ENCODE data around the gene DRC7.

DRC7 gene

DNA sequence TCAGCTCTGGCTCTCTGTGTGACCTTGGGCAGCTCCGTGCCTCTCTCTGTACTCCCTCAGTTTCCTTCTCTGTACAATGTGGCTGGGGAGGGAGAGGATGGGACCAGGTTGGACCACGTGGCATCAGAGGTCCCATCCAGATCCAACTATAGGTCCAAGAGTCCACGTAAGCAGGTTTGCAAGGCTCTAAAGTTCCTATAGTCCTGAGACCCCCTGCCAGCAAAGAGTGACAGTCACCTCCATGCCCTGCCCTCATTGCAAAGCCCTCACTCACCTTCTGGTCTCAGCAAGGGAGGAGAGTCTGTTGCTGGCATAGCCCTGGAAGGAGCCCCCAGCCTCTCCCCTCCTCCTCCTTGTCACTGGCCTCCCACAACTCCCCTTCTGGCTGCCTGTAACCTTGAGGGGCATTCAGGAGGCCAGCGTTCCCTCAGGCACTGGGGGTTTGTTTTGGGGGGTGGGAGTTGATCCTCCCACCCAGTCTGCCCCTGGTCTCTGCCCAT lies 6.1 kb upstream of the DRC7 start:
- FAIRE-seq: no peak
- DNase-seq (ENCODE audit: extremely low spot score, insufficient read length, low read depth): no peak

DNA sequence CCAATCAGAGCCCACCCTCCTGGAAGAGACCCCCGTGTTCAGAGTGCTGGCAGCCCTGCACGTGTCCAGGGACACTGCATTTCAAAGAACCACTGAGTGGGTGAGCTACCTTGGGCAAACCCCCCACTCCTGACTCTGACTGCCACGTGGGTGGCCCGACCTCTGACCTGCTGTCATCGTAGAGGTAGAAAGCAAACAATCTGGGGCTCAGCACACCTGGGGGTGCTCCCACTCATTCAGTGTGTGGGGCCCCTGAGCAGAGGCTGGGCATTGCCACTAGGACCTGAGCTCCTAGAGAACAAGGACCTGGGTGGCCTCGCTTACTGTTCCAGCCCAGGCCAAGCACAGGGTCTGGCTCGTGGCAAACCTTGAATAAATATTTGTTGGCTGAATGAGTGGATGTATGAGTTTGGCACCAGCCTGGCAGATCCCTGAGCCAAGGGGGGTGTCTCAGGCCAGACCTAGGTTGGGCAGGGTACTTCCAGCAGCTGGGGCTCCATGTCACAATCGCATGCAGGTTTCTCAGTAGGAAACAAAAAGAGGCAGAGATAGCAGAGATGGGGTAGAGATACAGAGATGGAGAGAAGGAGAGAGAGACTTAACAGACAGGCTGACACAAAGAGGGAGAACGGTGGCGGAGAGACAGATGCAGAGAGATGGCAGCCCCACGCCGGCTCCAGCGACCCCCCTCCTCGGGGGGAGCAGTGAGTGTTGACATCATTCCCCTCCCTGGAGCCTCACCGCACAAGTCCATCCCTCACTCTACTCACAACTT lies 5.4 kb upstream of the DRC7 start:
- DNase-seq (ENCODE audit: extremely low spot score, insufficient read length, low read depth) (no peak), FAIRE-seq (no peak)

DNA sequence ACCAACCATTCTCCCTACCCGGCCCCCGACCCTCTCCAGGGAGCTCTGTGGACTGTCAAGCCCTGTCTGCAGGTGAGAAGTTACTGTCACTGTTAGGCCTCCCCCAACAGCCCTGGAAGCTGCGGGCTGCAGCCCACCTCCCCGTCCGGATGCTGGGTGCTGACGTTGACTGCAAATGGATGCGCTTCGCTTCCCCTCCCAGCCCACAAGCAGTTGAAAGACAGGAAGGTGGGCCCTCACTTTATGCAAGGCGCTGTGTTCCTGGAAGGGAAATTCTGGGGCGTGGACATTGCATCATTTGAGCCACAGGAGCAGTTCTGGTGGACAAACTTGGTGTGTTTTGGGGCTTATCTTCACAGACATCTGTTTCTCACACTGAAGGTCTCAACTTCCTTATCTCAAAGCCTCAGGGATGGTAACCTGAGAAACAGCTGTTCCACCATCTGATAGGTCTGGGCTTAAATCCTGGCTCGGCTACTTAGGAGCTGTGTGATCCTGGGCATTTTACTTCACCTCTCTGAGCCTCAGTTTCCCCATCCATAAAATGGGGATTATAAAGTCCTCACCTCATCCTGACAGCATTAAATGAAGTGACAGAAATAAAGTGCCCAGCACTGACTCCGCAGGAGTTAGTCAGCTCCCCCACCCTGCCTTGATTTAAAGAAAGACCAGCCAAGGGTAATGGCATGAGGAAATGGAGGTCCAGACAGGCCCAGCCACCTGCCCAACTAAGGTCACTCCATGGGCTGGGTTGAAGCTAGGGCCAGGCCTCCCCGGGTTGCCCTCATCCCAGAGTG lies 4.6 kb upstream of the DRC7 start:
- peak; percentile 83 for FAIRE-seq

DNA sequence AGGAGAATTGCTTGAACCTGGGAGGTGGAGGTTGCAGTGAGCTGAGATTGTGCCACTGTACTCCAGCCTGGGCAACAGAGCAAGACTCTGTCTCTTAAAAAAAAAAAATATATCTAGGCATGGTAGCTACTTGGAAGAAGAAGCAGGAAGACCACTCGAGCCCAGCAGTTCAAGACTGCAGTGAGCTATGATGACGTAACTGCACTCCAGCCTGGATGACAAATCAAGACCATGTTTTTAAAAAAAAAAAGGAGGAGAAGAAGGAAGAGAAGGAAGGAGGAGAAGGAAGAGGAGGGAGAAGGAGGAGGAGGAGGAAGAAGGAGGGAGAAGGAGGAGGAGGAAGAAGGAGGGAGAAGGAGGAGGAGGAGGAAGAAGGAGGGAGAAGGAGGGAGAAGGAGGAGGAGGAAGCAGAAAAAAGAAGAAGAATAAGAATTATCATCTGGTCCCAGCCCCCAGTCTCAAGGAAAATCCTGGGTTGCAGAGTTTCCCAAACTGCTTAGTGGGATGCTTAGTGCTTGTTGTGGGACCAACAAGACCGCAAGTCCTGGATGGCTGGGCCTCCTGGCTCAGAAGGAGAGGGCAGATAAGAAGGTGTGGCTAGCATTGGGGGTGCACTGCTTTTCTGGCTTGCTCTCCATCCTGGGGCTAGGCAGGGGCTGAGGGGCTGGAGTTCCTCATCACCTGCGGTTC lies 3.7 kb upstream of the DRC7 start:
- DNase-seq (ENCODE audit: extremely low spot score, insufficient read length, low read depth): no peak
- no peak for FAIRE-seq

More for the DNA sequence above, 4.6 kb upstream of the DRC7 start:
- peak; percentile 33 for DNase-seq (ENCODE audit: extremely low spot score, insufficient read length, low read depth)

DNA sequence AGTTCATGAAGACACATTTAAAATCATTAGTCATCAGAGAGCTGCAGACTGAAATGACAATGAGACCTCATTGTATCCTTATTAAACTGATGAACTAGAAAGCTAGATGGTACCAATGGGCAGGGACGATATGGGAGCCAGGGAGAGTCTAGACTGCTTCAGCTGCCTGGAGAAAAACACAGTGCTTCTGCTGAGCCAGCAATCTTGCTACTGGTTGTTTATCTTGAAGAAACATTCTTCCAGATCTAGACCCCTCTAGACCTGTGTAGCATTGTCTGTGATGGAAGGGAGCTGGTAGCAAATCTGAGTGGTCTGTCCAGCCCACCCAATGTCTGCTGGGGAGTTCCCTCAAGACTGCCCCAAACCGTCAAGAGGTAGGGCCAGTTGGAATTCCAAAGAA lies 2.0 kb upstream of the DRC7 start:
- no peak for FAIRE-seq
- no peak for DNase-seq (ENCODE audit: extremely low spot score, insufficient read length, low read depth)

DNA sequence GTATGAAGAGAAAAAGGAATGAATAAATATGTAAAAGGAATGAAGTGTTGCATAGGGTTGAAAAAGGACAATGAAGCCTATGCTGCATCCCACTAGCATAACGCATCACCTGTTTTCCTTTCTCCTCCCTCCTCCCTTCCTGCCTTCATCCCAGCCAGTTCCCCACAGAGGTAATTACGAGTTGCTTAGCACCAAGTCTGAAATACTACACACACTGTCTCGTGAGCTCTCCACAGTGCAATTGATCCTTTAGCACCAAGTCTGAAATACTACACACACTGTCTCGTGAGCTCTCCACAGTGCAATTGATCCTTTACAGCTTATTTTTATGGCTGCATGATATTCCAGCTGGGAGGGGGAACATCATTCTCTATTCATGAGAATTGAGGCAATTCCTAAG lies 1.1 kb upstream of the DRC7 start:
- FAIRE-seq (no peak), DNase-seq (ENCODE audit: extremely low spot score, insufficient read length, low read depth) (no peak)

DNA sequence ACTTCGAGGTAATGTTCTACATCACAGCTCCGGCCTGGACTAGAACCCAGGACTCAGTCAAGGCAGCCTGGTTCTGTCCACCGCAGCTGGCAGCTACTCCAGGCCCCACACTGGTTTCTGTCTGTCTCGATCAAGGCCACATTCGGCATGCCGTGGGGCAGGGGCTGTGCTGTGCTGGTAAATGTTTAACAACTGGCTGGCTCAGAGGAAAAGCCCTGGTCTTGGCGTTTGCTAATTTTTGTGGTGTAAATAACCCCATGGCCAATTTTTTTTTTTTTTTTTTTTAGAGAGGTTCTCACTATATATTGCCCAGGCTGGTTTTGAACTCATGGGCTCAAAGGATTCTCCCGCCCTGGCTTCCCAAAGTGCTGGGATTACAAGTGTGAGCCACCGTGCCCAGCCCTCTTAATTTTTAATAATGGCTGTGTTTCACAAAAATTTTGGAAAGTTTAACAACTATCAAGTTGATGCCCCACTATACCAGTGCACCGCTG lies 328 bp upstream of the DRC7 start:
- no peak for FAIRE-seq
- no peak for DNase-seq (ENCODE audit: extremely low spot score, insufficient read length, low read depth)

DNA sequence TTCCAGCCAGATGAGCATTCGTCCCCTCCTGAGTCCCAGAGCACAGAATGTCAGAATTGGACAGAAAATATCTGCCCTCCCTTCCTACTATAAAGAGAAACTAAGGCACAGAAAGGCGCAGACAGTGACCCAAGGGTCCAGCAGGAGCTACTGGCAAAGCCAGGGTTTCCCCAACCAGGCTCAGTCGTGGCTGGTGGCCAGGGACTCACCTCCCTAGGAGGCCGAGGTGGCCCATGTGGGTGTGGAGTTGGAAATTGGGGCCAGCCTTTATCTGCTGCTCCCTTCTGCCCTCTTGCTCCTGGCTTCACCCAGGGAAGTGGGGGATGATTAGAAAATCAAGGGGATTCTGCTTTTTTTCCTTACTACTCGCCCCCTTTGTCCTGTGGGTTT lies 1.1 kb downstream of the DRC7 start:
- no peak for FAIRE-seq

DNA sequence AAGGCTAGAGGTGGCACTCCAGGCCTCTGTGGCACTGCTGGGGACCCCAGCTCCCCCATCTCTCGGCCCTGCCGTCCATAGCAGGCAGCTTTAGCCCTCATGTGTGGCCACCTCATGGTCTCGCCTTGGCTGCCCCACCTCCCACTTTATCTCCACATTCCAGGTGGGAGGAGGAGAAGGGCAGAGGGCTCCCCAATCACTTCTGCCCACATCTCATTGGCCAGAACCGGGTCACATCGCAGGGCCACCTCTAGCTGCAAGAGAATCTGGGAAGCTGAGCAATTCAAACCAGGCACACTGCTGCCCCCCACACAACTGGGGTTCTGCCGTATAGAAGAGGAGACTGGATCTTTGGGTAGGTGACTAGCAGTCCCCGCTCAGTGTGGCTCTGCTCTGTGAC lies 1.6 kb downstream of the DRC7 start:
- FAIRE-seq: no peak

More for the DNA sequence above, 1.1 kb downstream of the DRC7 start:
- no peak for DNase-seq (ENCODE audit: extremely low spot score, insufficient read length, low read depth)

DNA sequence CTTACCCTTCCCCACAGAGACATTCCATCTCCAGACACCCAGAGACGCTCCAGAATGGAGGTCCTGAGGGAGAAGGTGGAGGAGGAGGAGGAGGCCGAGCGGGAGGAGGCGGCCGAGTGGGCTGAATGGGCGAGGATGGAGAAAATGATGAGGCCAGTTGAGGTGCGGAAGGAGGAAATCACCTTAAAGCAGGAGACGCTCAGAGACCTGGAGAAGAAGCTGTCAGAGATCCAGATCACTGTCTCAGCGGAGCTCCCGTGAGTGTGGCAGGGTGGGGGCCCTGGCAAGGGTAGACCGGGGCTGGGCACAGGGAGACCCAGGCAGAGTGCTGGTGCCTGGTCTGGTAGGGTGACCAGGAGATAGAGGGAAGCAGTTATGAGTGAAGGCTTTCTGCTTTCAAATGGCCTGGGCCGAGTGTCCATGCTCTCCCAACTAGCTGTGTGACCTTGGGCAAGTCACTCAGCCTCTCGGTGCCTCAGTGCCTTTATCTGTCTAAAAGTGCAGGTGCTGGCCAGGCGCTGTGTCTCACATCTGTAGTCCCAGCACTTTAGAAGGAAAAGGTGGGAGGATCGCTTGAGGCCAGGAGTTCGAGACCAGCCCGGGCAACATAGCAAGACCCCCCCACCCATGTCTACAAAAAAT lies 3.4 kb downstream of the DRC7 start:
- DNase-seq (ENCODE audit: extremely low spot score, insufficient read length, low read depth) (no peak), FAIRE-seq (no peak)

More for the DNA sequence above, 1.6 kb downstream of the DRC7 start:
- no peak for DNase-seq (ENCODE audit: extremely low spot score, insufficient read length, low read depth)

DNA sequence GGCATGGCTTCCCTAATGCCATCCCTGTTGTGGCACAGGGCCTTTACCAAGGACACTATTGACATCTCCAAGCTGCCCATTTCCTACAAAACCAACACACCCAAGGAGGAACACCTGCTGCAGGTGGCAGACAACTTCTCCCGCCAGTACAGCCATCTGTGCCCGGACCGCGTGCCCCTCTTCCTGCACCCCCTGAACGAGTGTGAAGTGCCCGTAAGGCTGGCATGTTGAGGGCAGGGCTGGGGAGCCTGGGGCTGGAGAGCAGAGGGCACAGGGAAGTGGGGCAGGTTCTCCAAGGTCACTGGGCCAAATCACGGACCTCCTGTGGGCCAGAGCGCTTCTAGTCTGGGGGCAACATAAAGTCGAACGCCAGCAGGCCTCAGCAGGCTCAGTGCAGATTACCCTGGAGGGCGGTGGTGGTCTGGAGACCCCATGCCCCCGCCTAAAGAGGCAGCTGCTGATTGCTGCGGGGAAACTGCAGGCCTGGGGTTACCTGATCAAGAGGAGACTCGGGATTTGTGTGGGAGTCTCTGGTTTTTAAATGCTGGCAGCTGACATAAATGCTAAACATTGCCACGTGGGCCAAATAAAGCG lies 4.3 kb downstream of the DRC7 start:
- DNase-seq (ENCODE audit: extremely low spot score, insufficient read length, low read depth) (no peak), FAIRE-seq (no peak)

DNA sequence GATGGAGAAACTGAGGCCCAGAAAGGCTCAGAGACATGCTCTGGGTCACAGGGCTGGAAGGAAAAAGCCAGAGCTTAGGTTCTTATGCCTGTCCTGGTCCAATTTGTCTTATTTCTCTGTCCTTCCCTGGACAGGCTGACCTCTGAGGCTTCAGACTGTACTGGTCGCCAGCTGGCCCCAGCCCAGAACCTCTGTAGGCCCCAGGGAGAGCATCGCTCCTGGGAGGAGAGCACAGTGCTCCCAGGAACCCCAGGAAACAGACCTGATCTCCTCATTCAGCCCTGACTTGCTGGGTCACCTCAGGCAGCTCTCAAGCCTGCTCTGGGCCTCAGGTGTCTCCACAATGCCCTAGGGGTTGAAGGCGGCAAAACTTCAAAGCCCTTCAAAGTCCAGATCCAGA lies 4.9 kb downstream of the DRC7 start:
- FAIRE-seq (no peak), DNase-seq (ENCODE audit: extremely low spot score, insufficient read length, low read depth) (no peak)

DNA sequence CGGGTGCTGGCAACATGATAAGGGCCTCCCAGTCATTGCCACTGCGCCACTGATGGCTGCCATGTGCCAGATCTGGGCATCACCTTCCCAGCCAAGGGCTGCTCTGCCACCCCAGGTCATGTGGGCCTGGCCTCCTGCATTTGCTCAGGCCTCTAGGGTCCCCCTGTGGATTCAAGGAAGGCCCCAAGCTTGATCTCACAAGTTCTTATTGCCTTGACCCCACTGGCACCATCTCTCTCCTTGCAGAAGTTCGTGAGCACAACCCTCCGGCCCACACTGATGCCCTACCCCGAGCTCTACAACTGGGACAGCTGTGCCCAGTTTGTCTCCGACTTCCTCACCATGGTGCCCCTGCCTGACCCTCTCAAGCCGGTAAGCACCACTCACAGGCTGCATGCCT lies 5.3 kb downstream of the DRC7 start:
- FAIRE-seq (no peak), DNase-seq (ENCODE audit: extremely low spot score, insufficient read length, low read depth) (no peak)

DNA sequence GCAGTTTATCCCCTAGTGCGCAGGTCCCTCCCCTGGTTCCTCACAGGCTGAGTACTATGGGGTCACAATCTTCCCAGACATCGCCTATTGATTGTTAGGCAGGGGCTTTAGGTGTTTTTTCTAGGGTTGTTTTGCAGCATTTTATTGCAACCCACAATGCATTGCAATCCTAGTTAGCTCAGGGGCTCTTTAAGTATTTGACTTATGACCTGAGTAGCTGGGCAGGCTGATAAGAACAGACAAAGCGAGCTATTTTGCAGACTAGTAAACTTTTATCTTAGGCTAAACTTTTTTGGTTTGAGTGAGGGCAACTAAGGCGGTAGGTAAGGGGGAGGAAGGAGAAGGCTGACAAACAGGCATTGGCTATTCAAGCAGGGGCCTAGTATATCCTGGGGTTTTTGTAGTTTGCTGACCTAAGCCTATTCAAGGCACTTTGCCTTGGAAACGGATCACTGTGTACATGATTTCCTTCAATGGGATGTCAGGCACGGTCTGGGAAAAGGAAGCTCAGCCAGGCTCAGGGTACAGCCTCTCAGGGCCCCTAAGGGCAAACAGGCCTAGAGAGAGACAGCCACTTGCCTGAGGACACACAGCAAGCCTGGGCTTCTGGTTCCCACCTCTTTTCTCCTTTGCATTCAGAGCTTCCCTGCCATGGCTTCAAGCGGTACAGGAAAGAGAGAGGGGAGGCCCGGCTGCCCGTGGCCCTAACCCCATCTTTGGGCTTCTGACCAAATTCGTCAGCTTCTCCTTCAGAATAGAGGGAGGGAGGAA lies 6.4 kb downstream of the DRC7 start:
- FAIRE-seq (no peak), DNase-seq (ENCODE audit: extremely low spot score, insufficient read length, low read depth) (no peak)

DNA sequence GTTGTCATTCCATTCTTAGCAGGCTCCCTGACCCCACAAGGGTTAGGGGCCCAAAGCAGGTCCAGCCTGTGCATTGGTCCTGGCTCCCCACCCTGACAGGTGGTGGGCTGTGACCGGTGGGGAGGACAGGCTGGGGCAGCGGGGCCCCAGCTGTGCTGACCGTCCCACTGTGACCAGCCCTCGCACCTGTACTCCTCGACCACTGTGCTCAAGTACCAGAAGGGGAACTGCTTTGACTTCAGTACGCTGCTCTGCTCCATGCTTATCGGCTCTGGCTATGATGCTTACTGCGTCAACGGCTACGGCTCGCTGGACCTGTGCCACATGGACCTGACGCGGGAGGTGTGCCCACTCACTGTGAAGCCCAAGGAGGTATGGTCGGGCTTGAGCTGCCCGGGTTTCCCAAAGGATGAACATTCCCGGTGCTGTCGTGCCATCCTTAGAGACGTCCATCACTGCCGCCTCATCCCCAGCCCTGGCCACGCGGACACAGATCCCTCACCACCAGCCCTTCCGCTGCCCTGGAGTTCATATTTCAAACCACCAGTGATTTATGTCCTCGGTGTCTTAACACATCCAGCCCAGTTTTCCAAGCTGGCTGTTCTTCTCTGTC lies 7.3 kb downstream of the DRC7 start:
- no peak for DNase-seq (ENCODE audit: extremely low spot score, insufficient read length, low read depth)
- FAIRE-seq: no peak

DNA sequence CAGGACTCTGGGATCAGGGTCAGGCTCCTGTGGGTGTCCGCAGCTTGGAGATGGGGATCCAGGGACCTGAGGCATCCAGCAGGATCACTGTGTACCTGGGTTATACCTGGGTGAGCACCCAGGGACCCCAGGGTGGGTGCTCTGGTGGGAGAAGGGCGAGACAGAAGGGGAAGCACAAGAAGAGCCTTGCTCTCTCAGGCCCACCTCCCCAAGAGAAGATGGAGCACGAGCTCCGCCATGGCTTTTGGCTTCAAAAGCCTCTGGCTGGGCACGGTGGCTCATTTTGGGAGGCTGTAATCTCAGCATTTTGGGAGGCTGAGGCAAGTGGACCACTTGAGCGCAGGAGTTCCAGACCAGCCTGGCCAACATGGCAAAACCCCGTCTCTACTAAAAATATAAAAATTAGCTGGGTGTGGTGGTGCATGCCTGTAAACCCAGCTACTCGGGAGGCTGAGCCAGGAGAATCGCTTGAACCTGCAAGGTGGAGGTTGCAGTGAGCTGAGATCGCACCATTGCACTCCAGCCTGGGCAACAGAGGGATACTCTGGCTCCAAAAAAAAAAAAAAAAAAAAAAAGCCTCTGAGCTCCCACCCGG lies 8.9 kb downstream of the DRC7 start:
- FAIRE-seq (no peak), DNase-seq (ENCODE audit: extremely low spot score, insufficient read length, low read depth) (no peak)

DNA sequence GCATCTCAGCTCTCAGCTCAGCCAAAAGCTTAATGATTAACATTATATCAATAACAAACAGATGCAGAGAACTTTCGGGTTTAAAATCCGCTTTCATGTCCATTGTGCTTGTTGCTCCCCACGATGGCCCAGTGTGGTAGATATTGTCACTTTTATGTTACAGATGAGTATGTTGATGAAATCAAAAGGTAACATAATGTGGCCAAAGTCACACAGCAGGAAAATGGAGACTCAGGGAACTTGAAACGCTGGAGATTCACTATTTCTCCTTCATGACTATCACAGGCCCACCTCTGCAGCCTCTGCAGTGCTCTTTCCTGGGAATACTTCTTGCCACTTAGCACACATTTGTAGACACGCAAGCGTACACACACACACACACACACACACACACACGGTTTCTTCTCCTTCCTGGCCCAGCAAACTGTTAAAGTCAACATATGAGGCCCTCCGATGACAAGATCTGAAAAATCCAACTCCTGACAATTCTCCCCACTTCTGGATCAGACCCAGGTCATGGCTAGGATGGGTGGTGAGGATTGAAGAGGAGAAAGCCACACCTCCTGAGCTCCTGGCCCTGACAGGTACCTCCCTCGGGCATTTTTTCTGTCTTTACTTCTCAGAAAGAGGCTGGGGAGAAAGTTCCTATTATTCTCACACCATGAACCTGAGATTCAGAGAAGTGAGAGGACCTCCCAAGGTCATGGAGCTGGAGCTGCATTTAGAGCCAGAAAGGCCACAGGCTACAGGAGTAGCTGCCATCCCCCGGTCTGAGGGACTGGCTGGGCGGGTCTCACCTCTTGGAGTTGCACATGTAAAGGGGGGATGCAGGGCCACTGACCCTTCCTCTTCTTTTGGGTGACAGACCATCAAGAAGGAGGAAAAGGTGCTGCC lies 9.7 kb downstream of the DRC7 start:
- no peak for DNase-seq (ENCODE audit: extremely low spot score, insufficient read length, low read depth)

More for the DNA sequence above, 9.7 kb downstream of the DRC7 start:
- no peak for FAIRE-seq
